K562 (cell line): Measurements from ENCODE around the gene ZDHHC8. TPM values are rescaled to one million over a fixed set of nuclear protein-coding genes. Genes with fewer than 3 reads are reported as not detected.

Source experiments
- ERF ChIP-seq: fragments of 450-650 bp; formaldehyde crosslinking; IDR thresholded peaks from 2 replicates; pipeline ENCODE4 v1.4.0; 2020; ENCODE audit warnings: mild to moderate bottlenecking, mixed read lengths
- MAZ ChIP-seq, 2 experiments: fragments of 450-650 bp in 1 of 2; sonication (generic) in 1 of 2; formaldehyde crosslinking; IDR thresholded peaks in 1 of 2; conservative IDR thresholded peaks in 1 of 2; 2 replicates each; pipeline versions ENCODE4 v1.4.0 to v1.5.0; 2020; ENCODE audit warnings: mild to moderate bottlenecking in 1 of 2, missing genetic modification reagents in 1 of 2
- POLR2G ChIP-seq: fragments of 200-400 bp; formaldehyde crosslinking; IDR thresholded peaks from 2 replicates; pipeline ENCODE4 v1.6.1; 2017; ENCODE audit warnings: low read depth, mild to moderate bottlenecking, antibody characterized with exemption, low read length, moderate library complexity
- SMAD4 ChIP-seq: fragments of 250-450 bp; sonication (Bioruptor Pico); conservative IDR thresholded peaks from 2 replicates; pipeline ENCODE4 v1.8.0; 2021; ENCODE audit warnings: inconsistent platforms, mild to moderate bottlenecking, moderate library complexity
- SMARCC2 ChIP-seq: fragments of 450-650 bp; IDR thresholded peaks from 2 replicates; pipeline ENCODE4 v1.6.1; 2017; ENCODE audit warnings: antibody characterized with exemption, moderate library complexity, mild to moderate bottlenecking, low read depth
- SRSF1 ChIP-seq: fragments of 200-400 bp; formaldehyde crosslinking; IDR thresholded peaks from 2 replicates; pipeline ENCODE4 v1.6.1; 2017; ENCODE audit warnings: mild to moderate bottlenecking, low read depth, low read length, moderate library complexity
- TFAM ChIP-seq: fragments of 250-450 bp; sonication (Bioruptor Pico); conservative IDR thresholded peaks from 2 replicates; pipeline ENCODE4 v1.5.0; 2021; ENCODE audit warnings: mild to moderate bottlenecking, moderate library complexity
- TGIF2 ChIP-seq: sonication (generic); formaldehyde crosslinking; IDR thresholded peaks from 2 replicates; pipeline ENCODE4 v1.8.1; 2022; ENCODE audit warnings: mild to moderate bottlenecking, missing genetic modification reagents, moderate library complexity
- ZNF23 ChIP-seq: fragments of 250-450 bp; sonication (Bioruptor Pico); IDR thresholded peaks from 2 replicates; pipeline ENCODE4 v1.4.0; 2020; ENCODE audit warnings: mild to moderate bottlenecking
- ZNF699 ChIP-seq: fragments of 250-450 bp; sonication (Bioruptor Pico); IDR thresholded peaks from 2 replicates; pipeline ENCODE4 v1.8.0; 2021; ENCODE audit warnings: mild to moderate bottlenecking, moderate library complexity; ENCODE audit not compliant: insufficient replicate concordance
- polyA plus RNA-seq, 8 experiments: library from polyadenylated mRNA; depleted of rRNA in 4 of 8; stranded (reverse) in 5 of 8; unstranded in 3 of 8; fragments of >200 nt; fragmentation: Nextera tagmentation in 2 of 8; fragmentation: Illumina TruSeq in 1 of 8; extraction: Ambion mirVana in 2 of 8; extraction: Trizol in 1 of 8; gene quantifications; 2 replicates each; pipeline versions ENCODE4 v1.2.1 to v1.2.3, GENCODE V29; 2011 to 2014; ENCODE audit warnings: inconsistent platforms in 1 of 8, missing spikeins in 1 of 8
- total RNA-seq, 7 experiments: library from RNA; depleted of rRNA in 6 of 7; stranded (reverse); fragments of >200 nt in 6 of 7; fragmentation: Illumina TruSeq in 2 of 7; extraction: Trizol in 2 of 7; gene quantifications; 2 replicates each; pipeline versions ENCODE4 v1.2.1 to v1.2.3, GENCODE V29; 2011 to 2021; ENCODE audit warnings: low replicate concordance in 1 of 7
- TF ChIP-seq, protein P1 (sequence below): sonication (generic); formaldehyde crosslinking; IDR thresholded peaks from 2 replicates; pipeline ENCODE4 v1.8.1; 2023; ENCODE audit warnings: missing genetic modification reagents, mild to moderate bottlenecking, borderline replicate concordance
- TF ChIP-seq, protein P2 (sequence below), 2 experiments: fragments of 450-650 bp in 1 of 2; IDR thresholded peaks; 2 replicates each; pipeline ENCODE4 v1.6.1; 2011 to 2017; ENCODE audit warnings: low read depth in 2 of 2, antibody characterized with exemption in 1 of 2, borderline replicate concordance in 1 of 2, low read length in 1 of 2, mild to moderate bottlenecking in 1 of 2, mixed read lengths in 1 of 2; ENCODE audit not compliant: control insufficient read depth in 1 of 2
- TF ChIP-seq, protein P3 (sequence below): fragments of 450-650 bp; formaldehyde crosslinking; IDR thresholded peaks from 2 replicates; pipeline ENCODE4 v1.4.0; 2022; ENCODE audit warnings: missing genetic modification characterization
- TF ChIP-seq, protein P4 (sequence below): fragments of 200-800 bp; sonication (Bioruptor generic); IDR thresholded peaks from 2 replicates; pipeline ENCODE4 v1.6.1; 2017; ENCODE audit warnings: missing genetic modification characterization, missing compliant biosample characterization
- TF ChIP-seq, protein P5 (sequence below): fragments of 450-650 bp; formaldehyde crosslinking; IDR thresholded peaks from 2 replicates; pipeline ENCODE4 v1.4.0; 2022; ENCODE audit warnings: mild to moderate bottlenecking, moderate library complexity

The ZDHHC8 gene
- total and polyA plus RNA-seq, 9 of the 15 experiments (the other 6 are each of a cell fraction or from before 2014, with no cell fraction given): 0.04 to 109 (median 16.4) TPM

DNA sequence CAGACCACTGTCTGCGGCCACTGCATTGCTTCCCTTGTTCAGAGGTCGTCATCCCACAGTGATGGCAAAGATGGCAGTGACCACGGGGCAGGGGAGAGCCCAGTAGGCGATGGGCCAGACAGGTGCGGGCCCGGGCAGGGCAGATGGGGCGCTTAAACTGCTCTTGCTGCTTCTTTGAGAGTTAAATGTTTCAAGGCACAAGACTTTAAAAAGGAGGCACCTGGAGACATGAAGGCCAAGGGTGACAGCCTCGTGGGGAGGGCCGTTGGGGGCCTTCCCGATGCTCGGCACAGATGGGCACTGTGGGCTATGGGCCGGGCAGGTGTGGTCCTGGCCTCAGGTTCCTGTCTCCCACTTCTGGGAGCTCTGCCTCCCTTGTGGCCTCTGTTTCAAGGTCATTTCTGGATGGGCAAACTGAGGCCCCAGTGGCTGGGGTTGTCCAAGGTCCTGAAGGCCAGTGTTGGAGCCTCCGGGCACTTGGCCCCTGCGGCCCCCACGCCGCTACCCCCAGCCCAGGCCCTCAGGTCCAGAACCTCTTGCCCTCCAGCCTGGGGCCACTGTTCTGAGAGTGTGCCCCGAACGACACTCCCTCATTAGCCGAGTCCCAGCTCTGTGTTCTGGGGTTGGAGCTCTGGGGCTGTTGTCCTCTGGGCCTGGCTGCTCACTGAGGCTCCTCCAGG is 36.2 kb downstream of the ZDHHC8 start (continued):
- TF ChIP-seq, protein P1, sequence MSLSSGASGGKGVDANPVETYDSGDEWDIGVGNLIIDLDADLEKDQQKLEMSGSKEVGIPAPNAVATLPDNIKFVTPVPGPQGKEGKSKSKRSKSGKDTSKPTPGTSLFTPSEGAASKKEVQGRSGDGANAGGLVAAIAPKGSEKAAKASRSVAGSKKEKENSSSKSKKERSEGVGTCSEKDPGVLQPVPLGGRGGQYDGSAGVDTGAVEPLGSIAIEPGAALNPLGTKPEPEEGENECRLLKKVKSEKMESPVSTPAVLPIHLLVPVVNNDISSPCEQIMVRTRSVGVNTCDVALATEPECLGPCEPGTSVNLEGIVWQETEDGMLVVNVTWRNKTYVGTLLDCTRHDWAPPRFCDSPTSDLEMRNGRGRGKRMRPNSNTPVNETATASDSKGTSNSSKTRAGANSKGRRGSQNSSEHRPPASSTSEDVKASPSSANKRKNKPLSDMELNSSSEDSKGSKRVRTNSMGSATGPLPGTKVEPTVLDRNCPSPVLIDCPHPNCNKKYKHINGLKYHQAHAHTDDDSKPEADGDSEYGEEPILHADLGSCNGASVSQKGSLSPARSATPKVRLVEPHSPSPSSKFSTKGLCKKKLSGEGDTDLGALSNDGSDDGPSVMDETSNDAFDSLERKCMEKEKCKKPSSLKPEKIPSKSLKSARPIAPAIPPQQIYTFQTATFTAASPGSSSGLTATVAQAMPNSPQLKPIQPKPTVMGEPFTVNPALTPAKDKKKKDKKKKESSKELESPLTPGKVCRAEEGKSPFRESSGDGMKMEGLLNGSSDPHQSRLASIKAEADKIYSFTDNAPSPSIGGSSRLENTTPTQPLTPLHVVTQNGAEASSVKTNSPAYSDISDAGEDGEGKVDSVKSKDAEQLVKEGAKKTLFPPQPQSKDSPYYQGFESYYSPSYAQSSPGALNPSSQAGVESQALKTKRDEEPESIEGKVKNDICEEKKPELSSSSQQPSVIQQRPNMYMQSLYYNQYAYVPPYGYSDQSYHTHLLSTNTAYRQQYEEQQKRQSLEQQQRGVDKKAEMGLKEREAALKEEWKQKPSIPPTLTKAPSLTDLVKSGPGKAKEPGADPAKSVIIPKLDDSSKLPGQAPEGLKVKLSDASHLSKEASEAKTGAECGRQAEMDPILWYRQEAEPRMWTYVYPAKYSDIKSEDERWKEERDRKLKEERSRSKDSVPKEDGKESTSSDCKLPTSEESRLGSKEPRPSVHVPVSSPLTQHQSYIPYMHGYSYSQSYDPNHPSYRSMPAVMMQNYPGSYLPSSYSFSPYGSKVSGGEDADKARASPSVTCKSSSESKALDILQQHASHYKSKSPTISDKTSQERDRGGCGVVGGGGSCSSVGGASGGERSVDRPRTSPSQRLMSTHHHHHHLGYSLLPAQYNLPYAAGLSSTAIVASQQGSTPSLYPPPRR (CRISPR knock-in tag): no peak
- TF ChIP-seq, protein P2, sequence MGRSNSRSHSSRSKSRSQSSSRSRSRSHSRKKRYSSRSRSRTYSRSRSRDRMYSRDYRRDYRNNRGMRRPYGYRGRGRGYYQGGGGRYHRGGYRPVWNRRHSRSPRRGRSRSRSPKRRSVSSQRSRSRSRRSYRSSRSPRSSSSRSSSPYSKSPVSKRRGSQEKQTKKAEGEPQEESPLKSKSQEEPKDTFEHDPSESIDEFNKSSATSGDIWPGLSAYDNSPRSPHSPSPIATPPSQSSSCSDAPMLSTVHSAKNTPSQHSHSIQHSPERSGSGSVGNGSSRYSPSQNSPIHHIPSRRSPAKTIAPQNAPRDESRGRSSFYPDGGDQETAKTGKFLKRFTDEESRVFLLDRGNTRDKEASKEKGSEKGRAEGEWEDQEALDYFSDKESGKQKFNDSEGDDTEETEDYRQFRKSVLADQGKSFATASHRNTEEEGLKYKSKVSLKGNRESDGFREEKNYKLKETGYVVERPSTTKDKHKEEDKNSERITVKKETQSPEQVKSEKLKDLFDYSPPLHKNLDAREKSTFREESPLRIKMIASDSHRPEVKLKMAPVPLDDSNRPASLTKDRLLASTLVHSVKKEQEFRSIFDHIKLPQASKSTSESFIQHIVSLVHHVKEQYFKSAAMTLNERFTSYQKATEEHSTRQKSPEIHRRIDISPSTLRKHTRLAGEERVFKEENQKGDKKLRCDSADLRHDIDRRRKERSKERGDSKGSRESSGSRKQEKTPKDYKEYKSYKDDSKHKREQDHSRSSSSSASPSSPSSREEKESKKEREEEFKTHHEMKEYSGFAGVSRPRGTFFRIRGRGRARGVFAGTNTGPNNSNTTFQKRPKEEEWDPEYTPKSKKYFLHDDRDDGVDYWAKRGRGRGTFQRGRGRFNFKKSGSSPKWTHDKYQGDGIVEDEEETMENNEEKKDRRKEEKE (IDR thresholded peaks at IDR 0.05; ENCODE audit: borderline replicate concordance in 1 of 2, control insufficient read depth in 1 of 2, low read depth in 2 of 2, low read length in 1 of 2): no peak
- TF ChIP-seq ERF (CRISPR knock-in tag) (no peak), TGIF2 (no peak), ZNF23 (CRISPR knock-in tag) (no peak), SMAD4 (CRISPR knock-in tag) (no peak), SRSF1 (no peak), POLR2G (no peak), TFAM (CRISPR knock-in tag) (no peak), MAZ (CRISPR knock-in tag; conservative IDR thresholded peaks at IDR 0.05 in 1 of 2, IDR thresholded peaks at IDR 0.05 in 1 of 2) (no peak), SMARCC2 (no peak), ZNF699 (no peak)
- TF ChIP-seq, protein P3, sequence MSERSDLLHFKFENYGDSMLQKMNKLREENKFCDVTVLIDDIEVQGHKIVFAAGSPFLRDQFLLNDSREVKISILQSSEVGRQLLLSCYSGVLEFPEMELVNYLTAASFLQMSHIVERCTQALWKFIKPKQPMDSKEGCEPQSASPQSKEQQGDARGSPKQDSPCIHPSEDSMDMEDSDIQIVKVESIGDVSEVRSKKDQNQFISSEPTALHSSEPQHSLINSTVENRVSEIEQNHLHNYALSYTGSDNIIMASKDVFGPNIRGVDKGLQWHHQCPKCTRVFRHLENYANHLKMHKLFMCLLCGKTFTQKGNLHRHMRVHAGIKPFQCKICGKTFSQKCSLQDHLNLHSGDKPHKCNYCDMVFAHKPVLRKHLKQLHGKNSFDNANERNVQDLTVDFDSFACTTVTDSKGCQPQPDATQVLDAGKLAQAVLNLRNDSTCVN: no peak
- TF ChIP-seq, protein P4, sequence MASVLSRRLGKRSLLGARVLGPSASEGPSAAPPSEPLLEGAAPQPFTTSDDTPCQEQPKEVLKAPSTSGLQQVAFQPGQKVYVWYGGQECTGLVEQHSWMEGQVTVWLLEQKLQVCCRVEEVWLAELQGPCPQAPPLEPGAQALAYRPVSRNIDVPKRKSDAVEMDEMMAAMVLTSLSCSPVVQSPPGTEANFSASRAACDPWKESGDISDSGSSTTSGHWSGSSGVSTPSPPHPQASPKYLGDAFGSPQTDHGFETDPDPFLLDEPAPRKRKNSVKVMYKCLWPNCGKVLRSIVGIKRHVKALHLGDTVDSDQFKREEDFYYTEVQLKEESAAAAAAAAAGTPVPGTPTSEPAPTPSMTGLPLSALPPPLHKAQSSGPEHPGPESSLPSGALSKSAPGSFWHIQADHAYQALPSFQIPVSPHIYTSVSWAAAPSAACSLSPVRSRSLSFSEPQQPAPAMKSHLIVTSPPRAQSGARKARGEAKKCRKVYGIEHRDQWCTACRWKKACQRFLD: no peak
- TF ChIP-seq, protein P5, sequence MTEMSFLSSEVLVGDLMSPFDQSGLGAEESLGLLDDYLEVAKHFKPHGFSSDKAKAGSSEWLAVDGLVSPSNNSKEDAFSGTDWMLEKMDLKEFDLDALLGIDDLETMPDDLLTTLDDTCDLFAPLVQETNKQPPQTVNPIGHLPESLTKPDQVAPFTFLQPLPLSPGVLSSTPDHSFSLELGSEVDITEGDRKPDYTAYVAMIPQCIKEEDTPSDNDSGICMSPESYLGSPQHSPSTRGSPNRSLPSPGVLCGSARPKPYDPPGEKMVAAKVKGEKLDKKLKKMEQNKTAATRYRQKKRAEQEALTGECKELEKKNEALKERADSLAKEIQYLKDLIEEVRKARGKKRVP: no peak
